Lower leg skin (tissue), 4 donors: Measurements from ENCODE around the gene TNPO3. TPM values are rescaled to one million over a fixed set of nuclear protein-coding genes. Genes with fewer than 3 reads are reported as not detected.

Source experiments
- DNase-seq, 2 donors: peaks; one replicate each; pipeline ENCODE4 v3.0.0-alpha.2; 2019; ENCODE audit warnings: low spot score in 2 of 2
- H3K4me3 ChIP-seq: fragments of 200-600 bp; sonication (generic); 2 replicates; pipeline ENCODE4 v1.5.1; 2017; ENCODE audit warnings: mild to moderate bottlenecking, low read depth; ENCODE audit not compliant: poor library complexity, severe bottlenecking
- CTCF ChIP-seq, 3 donors: fragments of 450-650 bp; IDR thresholded peaks; one replicate each; pipeline ENCODE4 v1.5.1; 2016; ENCODE audit warnings: antibody characterized with exemption in 3 of 3, mild to moderate bottlenecking in 3 of 3, moderate library complexity in 2 of 3
- POLR2A ChIP-seq, 2 donors: fragments of 450-650 bp; IDR thresholded peaks; one replicate each; pipeline ENCODE4 v1.6.1; 2016 to 2017; ENCODE audit warnings: antibody characterized with exemption in 2 of 2, mild to moderate bottlenecking in 1 of 2, moderate library complexity in 1 of 2
- WGBS, 2 donors: methylation state at CpG; one replicate each; pipeline ENCODE4 v1.1.5; 2018; 5-methylcytosine and 5-hydroxymethylcytosine counted together
- intact Hi-C: fragments of 100-400 bp; cut with DNase I; formaldehyde crosslinking; loops from one replicate; pipeline ENCODE4 v1.15.0; 2023; ENCODE audit warnings: low total_unique reads
- total RNA-seq, 4 donors: library from RNA; depleted of rRNA; stranded (reverse); fragments of >200 nt; gene quantifications; one replicate each; pipeline ENCODE4 v1.1.0, GENCODE V29; 2016

TNPO3 gene
- total RNA-seq, 4 donors from 2014 or later: 26.7 to 36.7 (median 31.0) TPM

GRCh38 chr7:129012641-129013040, 42.3 kb downstream of the TNPO3 start:
- intact Hi-C loops: no loop called here

GRCh38 chr7:129010075-129010474, 44.8 kb downstream of the TNPO3 start:
- no peak for DNase-seq
- intact Hi-C loops: no loop called here
- 86 to 93% methylated on average over 3 of the region's 3 CpGs for WGBS, 2 donors
- H3K4me3 ChIP-seq: no peak overlapping the region
- TF ChIP-seq POLR2A (IDR thresholded peaks at IDR 0.05): no peak

More at GRCh38 chr7:129012641-129013040, 42.3 kb downstream of the TNPO3 start:
- WGBS, 2 donors: 89 to 100% methylated on average over 1 of the region's 1 CpG
- TF ChIP-seq CTCF (IDR thresholded peaks at IDR 0.05): no peak
- TF ChIP-seq POLR2A (IDR thresholded peaks at IDR 0.05): no peak
- no peak overlapping the region for H3K4me3 ChIP-seq
- no peak for DNase-seq

- 89 to 90% methylated on average over 3 of the region's 3 CpGs for WGBS, 2 donors
- intact Hi-C loops: no loop called here
- TF ChIP-seq POLR2A (IDR thresholded peaks at IDR 0.05) (no peak), CTCF (IDR thresholded peaks at IDR 0.05) (no peak)
- no peak overlapping the region for H3K4me3 ChIP-seq
- no peak for DNase-seq
These were observed 45.5 kb downstream of the TNPO3 start for GRCh38 chr7:129009437-129009836.

- no peak overlapping the region for H3K4me3 ChIP-seq
- intact Hi-C loops: no loop called here
- 65 to 70% methylated on average over 2 of the region's 2 CpGs for WGBS, 2 donors
- no peak for TF ChIP-seq POLR2A (IDR thresholded peaks at IDR 0.05)
- no peak for TF ChIP-seq CTCF (IDR thresholded peaks at IDR 0.05)
- no peak for DNase-seq
These were observed 46.1 kb downstream of the TNPO3 start for GRCh38 chr7:129008645-129009414.

- no peak for DNase-seq
- intact Hi-C loops: no loop called here
- no peak overlapping the region for H3K4me3 ChIP-seq
- WGBS, 2 donors: 92 to 95% methylated on average over 4 of the region's 4 CpGs
- TF ChIP-seq CTCF (IDR thresholded peaks at IDR 0.05) (no peak), POLR2A (IDR thresholded peaks at IDR 0.05) (no peak)
These were observed 47.3 kb downstream of the TNPO3 start for GRCh38 chr7:129007572-129007971.

- intact Hi-C loops: no loop called here
- TF ChIP-seq POLR2A (IDR thresholded peaks at IDR 0.05) (no peak), CTCF (IDR thresholded peaks at IDR 0.05) (no peak)
These were observed 48.1 kb downstream of the TNPO3 start for GRCh38 chr7:129006636-129007414.

More at GRCh38 chr7:129006636-129007414, 48.1 kb downstream of the TNPO3 start:
- WGBS, 2 donors: 79 to 84% methylated on average over 3 of the region's 3 CpGs
- H3K4me3 ChIP-seq: no peak overlapping the region
- no peak for DNase-seq
